Hematopoietic multipotent progenitor cell treated with erythropoietin and hydrocortisone succinate and interleukin-3 and kit ligand, for 17 days (in vitro differentiated cells): ENCODE measurements around the gene STUM.
"Not testable (repeated sequence)": the region's sequence is repeated elsewhere in the genome, so short reads cannot be mapped to it uniquely, and the experiment has no call there.

Experiments used
- DNase-seq: peaks from one replicate; pipeline ENCODE4 v3.0.0-alpha.2; 2015; ENCODE audit warnings: low spot score

Gene STUM

GRCh38 chr1:226548256-226549093, at the start of gene STUM:
Gene STUM, plus strand, starts transcription at chr1:226548764. Its CDS starts 141 bp downstream, at chr1:226548905.
- no peak for DNase-seq

- not testable (repeated sequence) for DNase-seq
Measured at GRCh38 chr1:226499699-226500098, 48.9 kb upstream of the STUM start.

- DNase-seq, result no peak
Measured at GRCh38 chr1:226506021-226506420, 42.5 kb upstream of the STUM start.

- DNase-seq, result no peak
Measured at GRCh38 chr1:226506921-226507320, 41.6 kb upstream of the STUM start.

- DNase-seq, result no peak
Measured at GRCh38 chr1:226510453-226510852, 38.1 kb upstream of the STUM start.

GRCh38 chr1:226511296-226511695, 37.3 kb upstream of the STUM start:
- no peak for DNase-seq

GRCh38 chr1:226512076-226512728, 36.4 kb upstream of the STUM start:
- DNase-seq, result no peak

- no peak for DNase-seq
Measured at GRCh38 chr1:226518375-226518774, 30.2 kb upstream of the STUM start.

- DNase-seq, result no peak
Measured at GRCh38 chr1:226519135-226519534, 29.4 kb upstream of the STUM start.

- DNase-seq, result no peak
Measured at GRCh38 chr1:226519716-226520598, 28.6 kb upstream of the STUM start.

GRCh38 chr1:226520640-226521355, 27.8 kb upstream of the STUM start:
- DNase-seq, result no peak

GRCh38 chr1:226523646-226524406, 24.7 kb upstream of the STUM start:
- no peak for DNase-seq

- no peak for DNase-seq
Measured at GRCh38 chr1:226524547-226524946, 24.0 kb upstream of the STUM start.

GRCh38 chr1:226525750-226526149, 22.8 kb upstream of the STUM start:
- no peak for DNase-seq

- no peak for DNase-seq
Measured at GRCh38 chr1:226526801-226527595, 21.6 kb upstream of the STUM start.

- DNase-seq, result no peak
Measured at GRCh38 chr1:226529891-226530290, 18.7 kb upstream of the STUM start.

GRCh38 chr1:226530591-226530990, 18.0 kb upstream of the STUM start:
- DNase-seq, result no peak

- no peak for DNase-seq
Measured at GRCh38 chr1:226531360-226532093, 17.0 kb upstream of the STUM start.

- DNase-seq, result no peak
Measured at GRCh38 chr1:226532553-226532952, 16.0 kb upstream of the STUM start.

GRCh38 chr1:226533220-226533619, 15.3 kb upstream of the STUM start:
- DNase-seq, result no peak
